Loucy (cell line): Measurements from ENCODE around the gene PRR12.
A peak's percentile ranks its signal among the peaks of the same experiment; 100 is the strongest.

Experiments used
- H2AFZ ChIP-seq: fragments of 200-600 bp; sonication (generic); 2 replicates; pipeline ENCODE4 v1.6.0; 2016; ENCODE audit warnings: antibody characterized with exemption, mild to moderate bottlenecking, low read length, moderate library complexity
- H3F3A ChIP-seq: fragments of 200-600 bp; 2 replicates; pipeline ENCODE4 v1.6.0; 2016; ENCODE audit warnings: antibody characterized with exemption, low read depth, mild to moderate bottlenecking
- H3K27me3 ChIP-seq: fragments of 200-600 bp; sonication (generic); 2 replicates; pipeline ENCODE4 v1.6.1; 2014; ENCODE audit warnings: low read length, mild to moderate bottlenecking; ENCODE audit not compliant: insufficient read depth, poor library complexity, severe bottlenecking
- H3K36me3 ChIP-seq: fragments of 200-600 bp; sonication (generic); 2 replicates; pipeline ENCODE4 v1.6.1; 2016; ENCODE audit warnings: low read length; ENCODE audit not compliant: insufficient read depth
- H3K4me1 ChIP-seq: fragments of 200-600 bp; sonication (generic); 2 replicates; pipeline ENCODE4 v1.5.1; 2014; ENCODE audit warnings: low read length, mild to moderate bottlenecking; ENCODE audit not compliant: insufficient read depth, poor library complexity, severe bottlenecking
- H3K4me2 ChIP-seq: fragments of 200-600 bp; sonication (generic); 2 replicates; pipeline ENCODE4 v1.6.0; 2014; ENCODE audit warnings: antibody characterized with exemption, low read length, low read depth, mild to moderate bottlenecking; ENCODE audit not compliant: poor library complexity, severe bottlenecking
- H3K4me3 ChIP-seq: fragments of 200-600 bp; sonication (generic); 2 replicates; pipeline ENCODE4 v1.5.1; 2014; ENCODE audit warnings: low read length, mild to moderate bottlenecking, mixed read lengths; ENCODE audit not compliant: poor library complexity, severe bottlenecking
- H3K79me2 ChIP-seq: fragments of 200-600 bp; sonication (generic); 2 replicates; pipeline ENCODE4 v1.6.1; 2014; ENCODE audit warnings: low read length; ENCODE audit not compliant: insufficient read depth
- H3K9ac ChIP-seq: fragments of 200-600 bp; sonication (generic); 2 replicates; pipeline ENCODE4 v1.6.0; 2014; ENCODE audit warnings: mild to moderate bottlenecking, low read depth, low read length, moderate library complexity; ENCODE audit not compliant: poor library complexity, severe bottlenecking
- H3K9me2 ChIP-seq: fragments of 200-600 bp; sonication (generic); replicated peaks from 2 replicates; pipeline ENCODE4 v1.6.1; 2016; ENCODE audit warnings: low read depth, low read length, mixed read lengths
- H3K9me3 ChIP-seq: fragments of 200-600 bp; sonication (generic); 2 replicates; pipeline ENCODE4 v1.6.1; 2014; ENCODE audit warnings: mild to moderate bottlenecking, antibody characterized with exemption, low read length, low read depth; ENCODE audit not compliant: insufficient read depth
- H4K20me1 ChIP-seq: fragments of 200-600 bp; sonication (generic); 2 replicates; pipeline ENCODE4 v1.6.0; 2014; ENCODE audit warnings: antibody characterized with exemption, low read length, mild to moderate bottlenecking; ENCODE audit not compliant: insufficient read depth, poor library complexity, severe bottlenecking
- CTCF ChIP-seq: fragments of 200-600 bp; sonication (generic); conservative IDR thresholded peaks from 2 replicates; pipeline ENCODE4 v1.5.1; 2014; ENCODE audit warnings: mild to moderate bottlenecking, antibody characterized with exemption, low read length
- EZH2phosphoT487 ChIP-seq: fragments of 200-600 bp; IDR thresholded peaks from 2 replicates; pipeline ENCODE4 v1.6.1; 2018; ENCODE audit warnings: antibody characterized with exemption, mild to moderate bottlenecking, moderate library complexity, borderline replicate concordance

Gene PRR12

GRCh38 chr19:49593233-49594113, 2.5 kb downstream of the PRR12 start:
- Histone ChIP-seq H3K4me3 (peak overlapping the region; percentile 91), H3K4me2 (peak overlapping the region; percentile 77), H3K79me2 (peaks cover 51% of the 10 kb centered on the region), H3K36me3 (peaks cover 33% of the 10 kb centered on the region; the same call in 1 of the 2 replicates), H4K20me1 (peaks cover 56% of the 10 kb centered on the region), H3K4me1 (peaks cover 20% of the 10 kb centered on the region), H3F3A (peaks cover 14% of the 10 kb centered on the region; the same call in 1 of the 2 replicates), H3K9me2 (no peaks in the 10 kb centered on the region), H3K9ac (peak overlapping the region; percentile 99), H3K27me3 (peaks cover 5% of the 10 kb centered on the region), H3K9me3 (no peaks in the 10 kb centered on the region), H2AFZ (no peak overlapping the region)
- TF ChIP-seq CTCF (no peak), EZH2phosphoT487 (no peak)

GRCh38 chr19:49594157-49594992, 3.4 kb downstream of the PRR12 start:
- Histone ChIP-seq H3F3A (peaks cover 14% of the 10 kb centered on the region; the same call in 1 of the 2 replicates), H3K36me3 (peaks cover 41% of the 10 kb centered on the region; the same call in 1 of the 2 replicates), H3K4me2 (peak overlapping the region; percentile 77), H3K4me1 (peaks cover 20% of the 10 kb centered on the region), H3K79me2 (peaks cover 55% of the 10 kb centered on the region), H3K9me2 (no peaks in the 10 kb centered on the region), H3K9me3 (no peaks in the 10 kb centered on the region), H2AFZ (no peak overlapping the region), H3K9ac (peak overlapping the region; percentile 26), H4K20me1 (peaks cover 62% of the 10 kb centered on the region), H3K27me3 (peaks cover 5% of the 10 kb centered on the region), H3K4me3 (peak overlapping the region; percentile 91)
- TF ChIP-seq CTCF (no peak), EZH2phosphoT487 (no peak)

- Histone ChIP-seq H3K4me1 (peaks cover 20% of the 10 kb centered on the region), H3K4me3 (no peak overlapping the region), H3K27me3 (peaks cover 5% of the 10 kb centered on the region), H3K9me2 (no peaks in the 10 kb centered on the region), H3K4me2 (no peak overlapping the region), H3K9me3 (no peaks in the 10 kb centered on the region), H3K36me3 (peaks cover 49% of the 10 kb centered on the region; the same call in 1 of the 2 replicates), H3F3A (peaks cover 13% of the 10 kb centered on the region; the same call in 1 of the 2 replicates), H2AFZ (no peak overlapping the region), H4K20me1 (peaks cover 70% of the 10 kb centered on the region), H3K9ac (no peak overlapping the region), H3K79me2 (peaks cover 55% of the 10 kb centered on the region)
- TF ChIP-seq EZH2phosphoT487 (no peak), CTCF (no peak)
Measured at GRCh38 chr19:49594993-49595818, 4.2 kb downstream of the PRR12 start.
